ENCODE measurements around the gene MRPL14.
A peak's percentile ranks its signal among the peaks of the same experiment; 100 is the strongest.

MRPL14 gene

DNA sequence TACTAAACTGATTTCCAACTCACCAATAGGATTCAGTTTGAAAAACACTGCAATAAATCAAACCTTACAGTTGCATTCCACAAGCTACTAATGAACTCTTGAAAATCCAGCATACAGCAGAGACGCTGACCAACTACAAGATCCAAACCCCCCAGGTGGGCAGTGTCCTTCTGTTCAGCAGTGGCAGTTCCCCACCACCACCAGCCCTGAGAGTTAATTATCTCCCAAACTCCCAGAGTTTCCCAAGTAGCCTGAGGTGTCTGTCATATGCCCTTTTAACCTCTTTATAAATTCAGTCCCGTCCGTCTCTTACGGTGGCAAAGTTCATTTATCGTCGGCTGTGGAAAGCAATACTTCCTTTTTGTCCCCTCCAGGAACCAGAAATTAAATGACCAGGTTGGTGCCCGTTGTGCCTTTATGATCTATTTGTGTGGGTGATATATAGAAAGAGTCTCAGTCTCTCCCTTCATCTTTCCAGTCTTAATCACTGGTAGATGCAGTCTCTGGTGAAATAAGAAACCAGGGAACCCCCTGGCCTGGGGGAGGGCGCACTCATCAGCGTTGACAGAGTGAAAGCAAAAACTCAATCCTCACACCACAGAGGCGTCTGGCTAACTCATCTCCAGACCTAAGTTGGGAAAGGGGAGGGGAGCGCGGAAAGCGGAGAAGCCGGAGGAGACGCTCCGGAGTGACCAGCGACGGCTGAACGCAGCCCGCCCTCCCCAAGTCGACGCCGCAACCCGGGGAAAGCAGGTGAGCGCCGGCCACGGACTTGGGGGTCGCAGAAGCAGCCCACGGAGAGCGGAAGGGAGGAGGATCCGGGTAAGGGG, 717 bp downstream of the MRPL14 start:
- DNase-seq (ENCODE audit: low read depth in 2 of 2): peak; percentile 23 to 30

DNA sequence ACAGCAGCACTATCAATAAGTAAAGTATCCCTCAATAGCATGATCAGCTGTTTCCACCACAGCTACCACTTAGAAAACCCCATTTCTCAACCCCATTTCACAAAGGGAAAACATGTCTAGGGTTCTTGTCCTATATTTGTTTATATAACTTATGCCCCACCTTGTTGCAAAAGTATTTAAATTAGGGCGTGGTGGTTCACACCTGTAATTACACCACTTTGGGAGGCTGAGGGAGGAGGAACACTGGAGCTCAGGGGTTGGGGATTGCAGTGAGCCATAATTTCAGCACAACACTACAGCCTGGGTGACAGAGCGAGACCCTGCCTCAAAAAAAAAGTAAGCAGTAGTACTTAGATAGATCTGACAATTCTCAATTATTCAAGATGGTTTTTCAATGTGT, 3.7 kb downstream of the MRPL14 start:
- DNase-seq (ENCODE audit: low read depth in 2 of 2): no peak

DNA sequence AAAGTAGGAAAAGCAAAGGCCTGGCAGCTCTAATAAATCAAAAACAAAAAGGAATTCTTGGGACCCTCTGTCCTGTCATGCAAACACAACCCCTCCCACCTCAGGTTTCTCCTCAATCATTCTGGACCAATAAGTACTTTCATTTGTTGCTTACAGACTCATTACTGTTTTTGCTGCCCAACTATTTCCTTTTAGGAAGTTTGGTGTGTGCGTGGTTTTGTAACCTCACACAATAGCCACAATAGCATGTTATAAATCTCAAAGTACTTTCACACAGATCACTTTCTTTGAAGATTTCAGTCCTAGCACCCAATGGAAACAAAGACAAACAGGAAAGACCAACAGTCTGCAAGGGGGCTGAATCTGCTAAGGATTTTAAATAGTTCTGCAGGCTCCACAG, 4.5 kb downstream of the MRPL14 start:
- no peak for DNase-seq (ENCODE audit: low read depth in 2 of 2)

DNA sequence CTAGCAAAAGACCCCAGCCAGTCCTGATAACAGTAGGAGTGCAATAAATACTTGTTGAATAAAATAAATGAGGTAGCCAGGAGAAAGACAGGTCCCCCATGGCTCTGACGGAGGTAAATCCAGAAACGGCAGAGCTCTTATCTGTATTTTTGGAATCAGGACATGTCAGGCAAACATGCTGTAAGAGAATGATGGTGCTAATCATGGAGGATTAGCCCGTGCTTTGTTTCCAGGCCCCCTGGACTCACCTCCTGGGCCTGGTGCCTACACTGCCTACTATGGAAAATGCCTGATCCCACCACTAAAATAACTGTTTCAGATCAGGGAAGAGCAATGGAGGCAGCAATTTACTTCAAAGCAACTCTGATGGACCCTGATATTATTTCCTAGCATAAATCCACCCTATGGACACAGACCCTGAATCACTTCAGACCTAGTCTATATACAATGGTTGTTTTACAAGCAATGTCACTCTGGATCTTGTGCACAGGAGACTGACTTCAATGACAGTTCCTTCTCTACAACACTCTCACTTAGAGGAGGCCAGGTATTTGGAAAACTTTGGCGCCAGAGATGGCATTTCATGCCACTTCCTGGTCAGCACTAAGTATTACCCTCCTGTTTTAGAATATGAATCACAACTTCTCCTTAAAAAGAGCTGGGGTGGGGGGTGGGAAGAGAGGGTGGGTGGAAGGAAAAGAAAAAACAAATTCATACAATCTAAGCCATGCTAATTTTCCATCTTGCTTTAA, 6.4 kb downstream of the MRPL14 start:
- DNase-seq (ENCODE audit: low read depth in 2 of 2): no peak

DNA sequence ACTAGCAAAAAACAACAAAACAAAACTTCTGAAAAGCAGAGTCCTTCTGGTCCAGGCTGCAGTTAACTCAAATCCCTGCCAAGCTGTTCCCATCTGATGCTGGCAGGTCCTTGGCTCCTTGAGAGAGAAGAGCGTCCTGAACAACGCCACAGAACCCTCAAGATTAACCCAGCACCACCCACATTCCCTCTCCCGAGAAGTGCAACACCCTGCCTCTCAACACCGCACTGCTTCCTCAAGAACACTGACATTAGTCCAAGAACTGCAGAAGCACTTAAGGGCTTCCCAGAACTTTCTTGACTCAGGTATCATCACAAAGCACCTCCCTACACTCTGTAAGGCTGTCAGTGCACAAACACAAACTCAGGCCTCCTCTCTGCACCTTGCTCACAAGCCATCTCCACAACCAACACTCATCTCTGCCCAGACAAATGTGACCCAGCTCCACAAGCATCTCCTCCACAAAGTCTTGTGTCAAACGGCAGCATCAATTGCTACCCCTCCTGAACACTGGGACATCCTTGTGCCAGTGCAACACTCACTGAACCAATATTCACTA, 7.5 kb downstream of the MRPL14 start:
- no peak for DNase-seq (ENCODE audit: low read depth in 2 of 2)

DNA sequence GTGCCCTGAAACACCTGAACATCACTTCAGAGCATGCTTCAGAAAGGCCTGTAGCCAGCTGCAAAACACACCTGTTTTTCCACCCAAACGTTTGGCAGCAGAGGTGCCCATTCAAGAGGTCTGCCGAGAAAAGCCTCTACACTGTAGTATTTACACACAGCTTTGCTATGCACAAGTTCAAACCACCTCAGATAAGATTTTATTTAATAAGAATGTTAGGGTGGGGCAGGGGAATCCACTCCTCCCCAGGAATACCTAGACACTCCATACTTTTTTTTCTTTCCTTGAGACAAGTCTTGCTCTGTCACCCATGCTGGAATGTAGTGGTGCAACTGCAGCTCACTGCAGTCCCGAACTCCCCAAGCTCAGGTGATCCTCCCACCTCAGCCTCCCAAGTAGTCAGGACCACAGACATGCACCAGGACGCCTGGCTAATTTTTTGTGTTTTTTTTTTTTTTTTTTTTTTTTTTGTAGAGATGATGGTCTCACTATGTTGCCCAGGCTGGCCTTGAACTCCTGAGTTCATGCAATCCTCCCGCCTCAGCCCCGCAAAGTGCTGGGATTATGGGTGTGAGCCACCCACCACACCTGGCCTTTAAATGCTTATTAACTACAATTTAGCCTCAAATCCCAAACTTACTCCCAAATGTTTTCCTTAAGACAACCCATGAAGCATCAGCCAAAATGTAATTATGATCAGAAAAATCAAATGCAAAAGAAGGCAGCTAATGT, 9.7 kb downstream of the MRPL14 start:
- DNase-seq (ENCODE audit: low read depth in 2 of 2): no peak

DNA sequence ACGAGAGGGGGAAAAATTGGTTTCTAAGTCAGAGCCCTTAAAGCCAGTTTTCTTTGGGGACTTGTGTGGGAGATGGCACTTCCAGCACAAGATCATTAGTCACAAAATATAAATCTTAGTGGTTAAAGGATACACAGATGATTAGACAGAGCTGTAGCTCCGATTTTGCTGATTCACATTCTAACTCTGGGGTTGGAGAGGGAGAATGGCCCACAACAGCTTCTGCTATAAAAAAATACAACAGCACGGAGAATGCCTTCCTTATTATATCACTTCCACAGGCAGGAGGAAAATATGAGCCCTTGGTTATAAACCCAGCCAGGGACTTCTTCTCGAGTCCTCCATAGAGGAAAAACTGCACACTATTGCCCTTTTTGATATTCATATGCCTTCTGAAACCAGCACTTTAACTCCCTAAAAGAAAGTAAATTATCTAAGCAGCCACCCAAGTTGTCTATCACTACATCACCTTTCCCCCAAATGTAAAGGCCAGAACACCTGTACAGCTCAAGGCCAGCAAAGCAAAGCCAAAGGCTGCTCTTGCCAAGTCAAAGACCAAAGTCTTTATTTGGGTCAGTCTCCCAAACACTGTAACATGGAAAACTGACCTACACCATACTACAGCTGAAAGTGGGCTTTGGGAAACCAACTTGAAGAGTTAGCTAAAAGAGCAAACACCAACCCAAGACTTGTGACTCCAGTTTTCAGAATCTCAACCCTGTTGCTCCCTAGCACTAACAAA, 10.4 kb downstream of the MRPL14 start:
- DNase-seq (ENCODE audit: low read depth in 2 of 2): no peak

DNA sequence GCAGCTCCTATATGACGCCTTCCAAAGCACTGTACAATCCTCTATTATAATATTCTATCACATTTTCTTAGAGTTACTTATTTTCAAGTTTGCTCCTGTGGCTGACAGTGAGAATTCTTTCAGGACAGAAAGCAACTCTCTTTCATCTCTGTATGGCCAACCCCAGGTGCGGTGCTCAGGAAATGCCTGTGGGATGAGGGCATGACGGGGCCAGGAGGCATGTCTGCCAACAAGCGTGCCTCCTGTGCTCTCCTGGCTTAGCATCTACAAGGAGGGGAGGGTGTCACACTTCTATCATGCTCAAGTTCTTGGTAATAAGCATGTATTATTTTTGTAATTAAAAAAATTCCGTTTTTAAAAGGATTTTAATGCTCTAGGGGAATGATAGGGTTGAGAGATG, 11.4 kb downstream of the MRPL14 start:
- DNase-seq (ENCODE audit: low read depth in 2 of 2): no peak

DNA sequence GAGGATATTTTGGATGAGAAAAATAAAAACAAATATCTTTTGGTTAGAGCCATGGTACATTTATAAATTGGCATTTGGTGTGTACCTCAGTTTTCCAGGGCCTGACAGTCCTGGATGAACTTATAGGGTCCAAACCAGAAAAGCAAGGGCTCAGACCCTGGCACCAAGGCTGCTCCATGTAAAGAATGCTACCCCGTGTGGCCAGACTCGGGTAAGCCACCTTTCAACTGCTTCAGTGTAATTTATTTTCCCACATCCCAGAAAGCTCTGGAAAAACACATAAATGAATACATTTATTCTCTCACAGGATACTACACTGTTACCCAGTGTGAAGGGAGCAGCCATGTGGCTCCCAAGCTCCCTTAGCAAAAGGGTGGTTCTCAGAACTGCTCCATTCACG, 13.8 kb downstream of the MRPL14 start:
- DNase-seq (ENCODE audit: low read depth in 2 of 2): no peak

DNA sequence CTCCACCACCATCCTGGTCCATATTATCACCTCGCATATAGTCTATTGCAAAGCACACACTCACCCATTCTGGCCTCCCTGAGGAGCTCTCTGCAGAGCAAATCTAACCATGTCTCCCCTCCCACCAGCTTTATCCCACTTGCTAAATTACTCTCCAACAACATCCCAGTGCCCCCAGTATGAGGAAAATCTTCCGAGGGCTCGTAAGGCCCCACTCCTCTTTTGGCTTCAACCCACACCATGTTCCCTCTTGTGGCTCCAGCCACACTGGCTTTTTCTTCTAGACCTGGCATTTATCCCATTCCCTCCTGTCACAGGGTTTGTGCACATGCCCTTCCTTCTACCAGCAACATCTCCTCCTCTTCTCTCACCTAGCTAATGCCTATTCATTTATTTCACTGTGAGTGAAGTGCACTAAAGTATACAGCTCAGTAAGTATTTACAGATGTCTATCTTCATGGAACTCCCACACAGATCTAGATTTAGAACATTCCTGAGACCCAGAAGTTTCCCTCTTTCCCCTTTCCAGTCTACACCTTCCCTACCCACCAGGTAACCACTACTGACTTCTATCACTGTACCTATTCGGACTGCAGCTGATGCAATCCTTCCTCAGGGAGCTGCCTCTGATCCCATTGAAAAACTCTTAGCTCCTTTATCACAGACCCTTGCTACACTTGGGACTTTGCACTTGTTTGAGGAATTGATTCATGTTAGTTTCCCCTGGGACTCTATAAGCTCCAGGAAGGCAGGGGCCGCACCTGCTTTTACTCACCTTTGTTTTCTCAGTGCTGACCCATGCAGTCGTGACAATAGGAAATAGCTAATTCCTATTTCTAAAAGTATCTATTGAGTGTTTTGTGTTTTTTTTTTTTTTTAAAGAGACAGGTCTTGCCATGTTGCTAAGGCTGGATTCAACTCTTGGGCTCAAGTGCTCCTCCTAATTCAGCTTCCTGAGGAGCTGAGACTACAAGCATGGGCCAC, 15.5 kb downstream of the MRPL14 start:
- no peak for DNase-seq (ENCODE audit: low read depth in 2 of 2)

DNA sequence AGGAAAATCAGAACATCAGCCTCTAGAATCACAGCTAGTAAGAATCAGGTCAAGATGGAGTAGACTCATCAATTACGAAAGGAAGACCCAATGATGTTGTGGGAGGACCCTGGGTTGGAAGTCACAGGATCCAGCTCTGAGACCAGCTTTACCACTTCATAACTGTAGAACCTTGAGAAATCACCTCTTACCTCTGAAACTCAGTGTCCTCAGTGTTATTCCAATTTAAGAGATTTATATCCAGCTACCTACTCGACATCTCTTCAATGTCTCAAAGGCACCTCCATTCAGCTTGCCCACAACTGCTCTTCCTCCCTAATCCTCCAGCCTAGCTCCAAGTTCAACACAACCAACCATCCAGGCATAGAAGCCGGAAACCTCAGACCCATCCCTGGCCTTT, 16.3 kb downstream of the MRPL14 start:
- DNase-seq (ENCODE audit: low read depth in 2 of 2): no peak

DNA sequence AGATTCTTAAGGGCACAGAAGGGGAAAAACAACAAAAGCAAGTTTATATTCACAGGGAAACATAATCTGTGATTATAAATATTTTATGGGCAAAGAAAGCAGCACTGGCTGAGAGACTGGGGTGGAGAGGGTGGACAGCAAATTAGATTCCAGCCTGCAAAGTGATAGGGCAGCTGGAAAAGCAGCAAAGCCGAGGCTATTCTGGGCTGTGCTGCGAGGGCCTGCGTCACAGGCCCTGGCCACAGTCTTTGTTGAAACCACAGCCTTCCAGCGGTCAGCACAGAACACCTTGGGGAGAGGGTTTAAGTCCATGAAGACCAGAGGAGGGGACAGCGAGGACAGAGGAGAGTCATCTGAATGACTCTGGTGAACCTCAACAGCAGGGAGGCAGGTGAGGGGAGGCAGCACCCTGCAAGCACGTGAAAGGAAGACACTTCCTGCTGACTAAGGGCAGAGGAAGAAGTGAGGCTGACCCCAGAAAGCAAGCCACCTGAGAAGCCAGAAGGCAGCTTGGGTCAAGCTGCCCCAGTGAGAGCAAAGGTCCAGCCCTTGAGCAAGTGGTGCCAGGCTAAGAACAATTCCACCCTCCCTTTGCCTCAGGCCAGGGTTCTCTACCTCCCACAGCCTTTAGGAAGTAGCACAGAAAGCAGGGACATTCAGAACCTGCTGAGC, 17.1 kb downstream of the MRPL14 start:
- no peak for DNase-seq (ENCODE audit: low read depth in 2 of 2)

DNA sequence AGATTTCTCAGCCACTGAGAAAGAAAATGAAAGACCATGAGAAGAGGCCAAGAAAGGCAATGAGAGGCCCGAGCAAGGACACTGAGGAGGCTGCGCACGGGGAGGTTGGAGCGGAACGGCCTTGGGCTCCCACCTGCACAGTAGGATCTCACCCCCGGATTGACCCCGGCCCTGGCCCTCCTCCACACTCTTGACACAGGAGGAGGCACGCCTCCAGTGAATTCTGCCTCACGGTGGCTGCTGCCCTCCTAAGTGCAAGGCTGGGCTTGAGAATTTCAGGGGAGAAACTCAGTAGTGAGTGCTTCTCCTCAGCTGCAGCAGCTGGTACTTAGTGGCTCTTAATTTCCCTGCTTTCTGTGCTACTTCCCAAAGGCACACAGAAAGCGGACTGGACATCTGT, 18.0 kb downstream of the MRPL14 start:
- DNase-seq (ENCODE audit: low read depth in 2 of 2): no peak

DNA sequence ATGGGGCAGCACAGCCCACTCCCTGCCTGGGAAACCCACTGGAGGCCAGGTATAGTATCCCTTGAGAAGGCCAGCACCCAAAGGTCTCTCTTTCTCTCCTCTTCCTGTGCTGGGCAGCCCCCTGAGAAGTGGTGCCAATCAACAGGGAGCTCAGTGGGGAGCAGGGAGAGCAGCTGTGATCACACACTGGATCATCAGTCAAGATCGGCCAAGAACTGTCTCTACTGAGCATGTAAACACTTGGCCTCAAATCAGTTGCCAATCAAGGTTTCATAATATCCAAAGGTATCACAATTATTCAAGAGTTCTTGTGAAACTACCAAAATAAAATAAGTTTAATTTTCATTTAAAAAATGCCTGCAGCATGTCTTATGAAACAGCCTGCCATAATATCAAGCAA, 18.8 kb downstream of the MRPL14 start:
- no peak for DNase-seq (ENCODE audit: low read depth in 2 of 2)

DNA sequence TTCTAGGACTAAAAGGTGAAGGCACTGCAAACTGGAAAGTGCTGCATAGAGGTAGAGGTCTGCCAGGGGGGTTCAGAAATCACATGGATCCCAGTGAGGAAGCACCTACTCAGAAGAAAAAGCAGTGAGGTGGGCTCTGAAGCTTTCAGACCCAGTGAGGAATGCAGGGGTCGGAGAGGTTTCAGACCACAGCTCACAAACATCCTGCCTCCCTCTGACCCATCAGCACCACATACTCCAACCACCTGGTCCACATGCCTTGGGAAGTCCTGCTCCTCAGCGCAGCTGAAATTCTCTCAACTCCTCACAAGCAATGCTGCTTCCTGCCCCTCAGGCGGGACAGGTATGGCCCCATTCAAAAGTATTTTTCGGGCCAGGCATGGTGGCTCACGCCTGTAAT, 20.2 kb downstream of the MRPL14 start:
- no peak for DNase-seq (ENCODE audit: low read depth in 2 of 2)

DNA sequence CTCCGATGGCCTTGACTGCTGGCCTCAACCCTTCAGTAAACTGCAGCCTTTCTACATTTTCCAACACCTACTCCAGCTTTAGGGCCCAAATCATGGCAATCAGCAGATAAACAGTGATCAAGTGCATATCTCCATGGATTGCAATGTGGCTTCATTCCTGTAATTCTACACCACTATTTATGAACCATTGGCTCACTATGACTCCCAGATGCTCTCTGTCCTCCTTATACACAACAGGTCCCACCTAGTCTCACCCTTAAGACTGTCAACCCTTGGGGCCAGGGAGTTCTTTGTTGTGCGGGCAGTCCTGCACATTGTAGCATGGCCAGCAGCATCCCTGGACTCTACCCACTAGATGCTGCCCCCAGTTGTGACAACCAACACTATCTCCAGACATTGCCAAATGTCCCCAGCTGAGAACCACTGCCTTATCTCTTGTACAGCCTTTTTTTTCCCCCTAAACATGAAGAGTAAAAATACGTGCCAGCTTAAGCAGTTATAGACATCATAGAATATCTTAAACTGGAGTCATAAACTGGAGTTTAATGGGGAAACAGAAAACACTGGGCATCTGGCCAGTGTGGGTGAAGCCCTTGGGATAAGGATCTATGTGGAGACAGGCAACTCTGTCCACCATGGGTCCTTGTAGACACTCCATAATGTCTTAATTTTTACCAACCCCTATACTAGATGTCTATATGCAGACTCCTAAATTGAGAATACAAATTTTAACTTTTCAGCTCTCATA, 21.1 kb downstream of the MRPL14 start:
- no peak for DNase-seq (ENCODE audit: low read depth in 2 of 2)

DNA sequence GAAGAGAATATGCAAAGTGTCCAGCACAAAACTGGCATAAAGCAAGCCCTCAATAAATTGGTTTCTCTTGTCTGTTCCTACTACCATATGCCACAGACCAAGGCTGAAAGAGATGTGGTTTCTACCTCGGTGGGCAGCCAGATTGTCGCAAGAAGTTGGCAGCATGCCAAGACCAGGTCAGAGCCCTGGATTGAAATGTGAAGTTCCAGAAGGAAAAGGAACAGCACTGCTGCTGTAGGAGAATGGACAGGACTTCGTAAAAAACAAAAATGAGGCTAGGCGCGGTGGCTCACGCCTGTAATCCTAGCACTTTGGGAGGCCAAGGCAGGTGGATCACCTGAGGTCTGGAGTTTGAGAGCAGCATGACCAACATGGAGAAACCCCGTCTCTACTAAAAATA, 22.1 kb downstream of the MRPL14 start:
- DNase-seq (ENCODE audit: low read depth in 2 of 2): no peak

DNA sequence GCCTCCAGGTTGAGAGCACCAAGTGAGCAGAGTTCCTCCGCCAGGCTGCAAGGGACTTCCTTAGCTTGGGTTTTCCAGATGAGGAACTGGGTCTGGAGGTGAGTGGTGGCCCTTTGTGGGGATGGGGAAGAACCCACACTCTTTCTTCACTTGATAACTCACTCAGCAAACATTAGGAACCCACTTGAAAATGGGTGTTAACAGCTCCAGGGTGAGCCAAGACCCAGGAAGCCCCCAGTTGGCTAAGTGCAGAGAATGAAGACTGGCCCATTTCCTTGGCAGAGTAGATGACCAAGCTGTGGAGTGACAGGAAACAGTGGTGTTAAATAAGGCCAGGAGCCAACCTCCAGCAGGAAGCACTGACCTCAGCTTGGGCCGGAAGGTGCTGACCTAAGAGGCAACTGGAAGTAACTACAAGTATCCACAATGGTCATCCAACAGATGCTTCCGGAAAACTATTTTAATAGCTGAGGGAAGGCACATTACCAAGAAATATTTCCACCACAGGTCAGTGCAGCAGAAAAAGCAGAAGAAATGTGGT, 22.7 kb downstream of the MRPL14 start:
- DNase-seq (ENCODE audit: low read depth in 2 of 2): no peak

DNA sequence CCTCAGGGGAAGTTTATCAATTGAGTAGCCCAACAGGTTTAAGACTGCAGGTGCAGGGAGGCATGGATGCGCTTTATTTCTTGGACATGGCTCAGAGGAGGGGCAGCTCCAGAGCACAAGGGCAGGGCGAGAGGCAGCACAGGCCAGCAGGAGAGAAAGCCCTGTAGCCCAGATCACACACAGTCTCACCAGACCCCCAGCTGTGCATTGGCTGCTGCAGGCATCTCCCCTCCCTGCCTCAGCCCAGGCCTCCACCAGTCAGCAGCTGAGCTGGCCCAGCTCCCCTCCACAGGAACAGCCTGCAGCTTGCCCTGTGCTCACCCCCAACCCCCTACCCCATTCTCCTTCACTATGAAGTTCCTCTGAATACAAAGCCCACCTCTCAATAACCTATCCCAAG, 24.7 kb downstream of the MRPL14 start:
- no peak for DNase-seq (ENCODE audit: low read depth in 2 of 2)

Data from stimulated activated CD8-positive, alpha-beta memory T cell treated with anti-CD3 and anti-CD28 coated beads, Interleukin-7, amount 100 ng/mL, for 1 hour (primary cell).